Measurements from ENCODE around the gene SAA2. TPM values are rescaled to one million over a fixed set of nuclear protein-coding genes. Genes with fewer than 3 reads are reported as not detected.

The SAA2 gene
- total RNA-seq, 4 donors from 2014 or later, result 7.7 to 236 (median 71.9) TPM

- no peak for TF ChIP-seq CTCF (IDR thresholded peaks at IDR 0.05; ENCODE audit: low read depth)
These were observed 24.7 kb downstream of the SAA2 start for GRCh38 chr11:18223591-18224387.

GRCh38 chr11:18222814-18223421 is 25.6 kb downstream of the SAA2 start:
- no peak for TF ChIP-seq CTCF (IDR thresholded peaks at IDR 0.05; ENCODE audit: low read depth)

GRCh38 chr11:18221274-18221876 is 27.1 kb downstream of the SAA2 start:
- TF ChIP-seq CTCF (IDR thresholded peaks at IDR 0.05; ENCODE audit: low read depth), result no peak

GRCh38 chr11:18209058-18209457 is 39.4 kb downstream of the SAA2 start:
- no peak for TF ChIP-seq CTCF (IDR thresholded peaks at IDR 0.05; ENCODE audit: low read depth)

- TF ChIP-seq CTCF (IDR thresholded peaks at IDR 0.05; ENCODE audit: low read depth), result no peak
These were observed 43.7 kb downstream of the SAA2 start for GRCh38 chr11:18204771-18205170.

- TF ChIP-seq CTCF (IDR thresholded peaks at IDR 0.05; ENCODE audit: low read depth), result no peak
These were observed 44.2 kb downstream of the SAA2 start for GRCh38 chr11:18204220-18204619.

- TF ChIP-seq CTCF (IDR thresholded peaks at IDR 0.05; ENCODE audit: low read depth), result no peak
These were observed 44.7 kb downstream of the SAA2 start for GRCh38 chr11:18203723-18204122.
